OCI-LY1 (cell line): Measurements from ENCODE around the gene SYNGR1.
A peak's percentile ranks its signal among the peaks of the same experiment; 100 is the strongest.
"Not testable (repeated sequence)": the region's sequence is repeated elsewhere in the genome, so short reads cannot be mapped to it uniquely, and the experiment has no call there.

Source experiments
- H2AFZ ChIP-seq: fragments of 200-600 bp; sonication (generic), shearing (Covaris generic); 2 replicates; pipeline ENCODE4 v1.6.0; 2014; ENCODE audit warnings: antibody characterized with exemption, mild to moderate bottlenecking, low read length
- H3F3A ChIP-seq: fragments of 200-600 bp; sonication (generic), shearing (Covaris generic); 2 replicates; pipeline ENCODE4 v1.6.0; 2014; ENCODE audit warnings: mild to moderate bottlenecking, antibody characterized with exemption, low read length, moderate library complexity; ENCODE audit not compliant: insufficient read depth
- H3K27ac ChIP-seq: fragments of 200-600 bp; sonication (generic); 2 replicates; pipeline ENCODE4 v1.5.1; 2014; ENCODE audit warnings: low read length, mixed run types, mild to moderate bottlenecking, low read depth; ENCODE audit not compliant: poor library complexity, severe bottlenecking
- H3K27me3 ChIP-seq: fragments of 200-600 bp; sonication (generic); 2 replicates; pipeline ENCODE4 v1.6.0; 2014; ENCODE audit warnings: antibody characterized with exemption, mild to moderate bottlenecking, low read length, moderate library complexity; ENCODE audit not compliant: insufficient read depth
- H3K36me3 ChIP-seq: fragments of 200-600 bp; sonication (generic); 2 replicates; pipeline ENCODE4 v1.6.1; 2014; ENCODE audit warnings: mild to moderate bottlenecking, antibody characterized with exemption, low read length, moderate library complexity, mixed read lengths; ENCODE audit not compliant: insufficient read depth
- H3K4me1 ChIP-seq: fragments of 200-600 bp; sonication (generic); 2 replicates; pipeline ENCODE4 v1.5.1; 2014; ENCODE audit warnings: mild to moderate bottlenecking, low read length, moderate library complexity; ENCODE audit not compliant: insufficient read depth, severe bottlenecking
- H3K4me2 ChIP-seq: fragments of 200-600 bp; sonication (generic), shearing (Covaris generic); 2 replicates; pipeline ENCODE4 v1.6.1; 2014; ENCODE audit warnings: low read length
- H3K4me3 ChIP-seq: fragments of 200-600 bp; sonication (generic); 2 replicates; pipeline ENCODE4 v1.5.1; 2014; ENCODE audit warnings: low read length, low read depth, mild to moderate bottlenecking, mixed read lengths; ENCODE audit not compliant: poor library complexity, severe bottlenecking
- H3K79me2 ChIP-seq: fragments of 200-600 bp; shearing (Covaris generic); 2 replicates; pipeline ENCODE4 v1.6.1; 2016; ENCODE audit warnings: mixed run types, low read length, mixed read lengths; ENCODE audit not compliant: insufficient read depth
- H3K9ac ChIP-seq: fragments of 200-600 bp; sonication (generic), shearing (Covaris generic); 2 replicates; pipeline ENCODE4 v1.6.1; 2014; ENCODE audit warnings: mild to moderate bottlenecking, low read length, mixed read lengths
- H3K9me2 ChIP-seq: fragments of 200-600 bp; sonication (generic), shearing (Covaris generic); 2 replicates; pipeline ENCODE4 v1.6.1; 2014; ENCODE audit warnings: low read depth, mild to moderate bottlenecking, low read length, mixed read lengths
- H3K9me3 ChIP-seq: fragments of 200-600 bp; shearing (Covaris generic); 2 replicates; pipeline ENCODE4 v1.6.1; 2014; ENCODE audit warnings: low read length, mixed read lengths
- H4K20me1 ChIP-seq: fragments of 200-600 bp; sonication (generic), shearing (Covaris generic); 2 replicates; pipeline ENCODE4 v1.6.0; 2016; ENCODE audit warnings: mild to moderate bottlenecking, low read length; ENCODE audit not compliant: insufficient read depth
- CTCF ChIP-seq: fragments of 200-600 bp; sonication (generic), shearing (Covaris generic); IDR thresholded peaks from 2 replicates; pipeline ENCODE4 v1.5.1; 2017; ENCODE audit warnings: mild to moderate bottlenecking, antibody characterized with exemption, low read length, moderate library complexity, mixed read lengths
- EZH2 ChIP-seq: fragments of 200-600 bp; sonication (generic), shearing (Covaris generic); IDR thresholded peaks from 2 replicates; pipeline ENCODE4 v1.8.0; 2017; ENCODE audit warnings: borderline replicate concordance, mixed run types, mild to moderate bottlenecking, antibody characterized with exemption, low read length, moderate library complexity, mixed read lengths

Gene SYNGR1

DNA sequence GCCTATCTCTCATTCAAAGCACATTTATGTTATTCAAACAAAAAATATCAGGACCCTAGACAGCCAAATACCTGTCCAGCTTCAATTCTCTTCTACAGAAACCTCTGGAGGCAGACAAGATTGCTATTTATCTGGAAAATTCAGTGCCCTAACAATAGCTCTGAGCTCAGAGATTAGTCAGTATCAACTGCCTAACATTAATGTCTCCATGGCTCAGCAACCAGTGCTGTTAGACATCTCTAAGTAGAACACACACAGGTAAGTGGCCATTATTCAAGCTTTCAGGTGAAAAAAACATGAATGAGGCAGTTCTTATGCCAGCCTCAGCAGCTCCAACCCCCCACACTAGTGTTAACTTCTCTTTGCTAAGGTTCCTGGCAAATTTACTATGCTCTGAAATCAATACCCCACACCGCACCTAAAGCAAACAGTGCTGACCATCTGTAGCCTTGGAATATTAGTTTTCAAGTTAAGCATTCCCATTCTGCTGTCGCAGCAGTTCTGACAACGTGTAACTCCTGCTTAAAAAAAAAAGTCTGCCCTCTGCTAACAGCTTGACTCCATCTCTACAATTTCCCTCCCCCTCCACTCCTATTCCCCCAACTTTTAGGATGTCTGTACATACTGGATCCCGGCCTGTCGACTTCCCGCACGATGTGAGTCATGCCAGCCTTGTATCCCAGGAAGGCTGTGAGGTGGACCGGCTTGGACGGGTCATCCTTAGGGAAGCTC lies 31.9 kb upstream of the SYNGR1 start:
- H3K27me3 ChIP-seq, result no peaks in the 10 kb centered on the region
- no peak overlapping the region for H2AFZ ChIP-seq
- H3F3A ChIP-seq, result no peaks in the 10 kb centered on the region
- peaks cover 7% of the 10 kb centered on the region; the same call in 1 of the 2 replicates for H3K79me2 ChIP-seq
- no peaks in the 10 kb centered on the region for H4K20me1 ChIP-seq
- H3K27ac ChIP-seq, result peak overlapping the region; percentile 80
- peak overlapping the region; percentile 90 for H3K4me2 ChIP-seq
- H3K9ac ChIP-seq, result peak overlapping the region; percentile 83
- no peak for TF ChIP-seq EZH2
- TF ChIP-seq CTCF, result no peak
- H3K9me2 ChIP-seq, result no peaks in the 10 kb centered on the region
- peak overlapping the region; percentile 83 for H3K4me3 ChIP-seq
- H3K4me1 ChIP-seq, result peaks cover 26% of the 10 kb centered on the region
- H3K9me3 ChIP-seq, result no peaks in the 10 kb centered on the region
- H3K36me3 ChIP-seq, result peaks cover 62% of the 10 kb centered on the region

GRCh38 chr22:39318507-39319283 lies 31.1 kb upstream of the SYNGR1 start:
- no peak for TF ChIP-seq CTCF
- TF ChIP-seq EZH2, result no peak
- peaks cover 54% of the 10 kb centered on the region for H3K36me3 ChIP-seq
- H3K9ac ChIP-seq, result peak overlapping the region; percentile 83
- no peaks in the 10 kb centered on the region for H3K27me3 ChIP-seq
- peak overlapping the region; percentile 80 for H3K27ac ChIP-seq
- peaks cover 26% of the 10 kb centered on the region for H3K4me1 ChIP-seq
- H3K9me3 ChIP-seq, result no peaks in the 10 kb centered on the region
- H2AFZ ChIP-seq, result no peak overlapping the region
- peak overlapping the region; percentile 83 for H3K4me3 ChIP-seq
- no peaks in the 10 kb centered on the region for H3K9me2 ChIP-seq
- H4K20me1 ChIP-seq, result no peaks in the 10 kb centered on the region
- no peaks in the 10 kb centered on the region for H3F3A ChIP-seq
- peaks cover 7% of the 10 kb centered on the region; the same call in 1 of the 2 replicates for H3K79me2 ChIP-seq
- peak overlapping the region; percentile 90 for H3K4me2 ChIP-seq

DNA sequence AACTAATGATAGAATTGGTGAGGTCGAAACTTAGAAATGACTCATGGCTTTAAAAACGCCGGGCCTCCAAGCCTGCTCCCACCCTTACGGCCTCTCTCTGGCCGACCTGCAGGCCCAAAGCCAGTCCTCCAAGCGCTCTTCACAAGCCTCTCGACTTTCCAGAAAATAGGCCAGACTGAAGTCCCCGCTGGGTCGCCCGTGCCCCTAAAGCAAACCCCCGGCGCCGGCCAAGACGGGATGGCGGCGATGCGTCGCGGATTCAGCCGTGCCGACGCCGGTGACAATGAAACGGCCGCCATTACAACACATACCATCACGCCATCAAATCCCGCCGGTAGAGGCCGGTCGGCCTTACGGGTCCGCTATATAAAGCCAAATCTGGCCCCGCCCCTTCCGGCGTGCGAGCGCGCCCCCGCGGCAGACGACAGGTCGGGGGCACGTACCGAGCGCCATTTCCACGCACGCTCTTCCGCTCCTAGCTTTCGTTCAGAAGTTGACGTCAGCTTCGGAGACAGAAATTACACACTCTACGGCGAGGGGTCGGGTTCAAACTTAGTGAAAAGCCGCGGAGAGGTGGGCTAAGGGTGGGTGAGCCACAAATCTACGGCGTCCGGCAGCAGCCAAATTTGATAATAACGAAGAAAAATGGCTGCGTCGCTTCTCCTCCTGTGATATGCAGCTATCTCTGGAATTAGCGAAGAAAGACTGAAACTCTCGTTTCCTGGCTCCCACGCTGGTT lies 30.3 kb upstream of the SYNGR1 start, which contains the start of gene RPL3:
TSS of gene RPL3 (minus strand) at position 340 of the 739 bp plus-strand sequence. CDS start at position 314, 26 bp downstream.
- Histone ChIP-seq H3K36me3 (peaks cover 47% of the 10 kb centered on the region), H3K27me3 (no peaks in the 10 kb centered on the region), H3K4me1 (peaks cover 26% of the 10 kb centered on the region), H4K20me1 (no peaks in the 10 kb centered on the region), H3K9ac (peak within 1 kb of the TSS; percentile 93), H3K27ac (peak within 1 kb of the TSS; percentile 80), H3K9me2 (no peaks in the 10 kb centered on the region), H3K9me3 (no peaks in the 10 kb centered on the region), H3K4me2 (peak within 1 kb of the TSS; percentile 93), H3K79me2 (peaks cover 7% of the 10 kb centered on the region; the same call in 1 of the 2 replicates), H2AFZ (0 out of 2 replicates have a peak within 1 kb of the TSS, but pooled peaks have one; percentile 1), H3F3A (no peaks in the 10 kb centered on the region), H3K4me3 (peak within 1 kb of the TSS; percentile 83)
- TF ChIP-seq CTCF (no peak), EZH2 (no peak)

GRCh38 chr22:39320616-39321029 lies 29.2 kb upstream of the SYNGR1 start:
- H3K9ac ChIP-seq, H3K27me3 ChIP-seq, H3K9me2 ChIP-seq, H3K79me2 ChIP-seq, H3K9me3 ChIP-seq, H3K27ac ChIP-seq, H4K20me1 ChIP-seq, H3F3A ChIP-seq, H2AFZ ChIP-seq: not testable (repeated sequence)
- Histone ChIP-seq H3K4me2 (peak overlapping the region; percentile 93; the same call in 1 of the 2 replicates), H3K36me3 (peaks cover 35% of the 10 kb centered on the region), H3K4me1 (peaks cover 26% of the 10 kb centered on the region), H3K4me3 (peak overlapping the region; percentile 83)
